ENCODE measurements around the gene DUS1L.
A peak's percentile ranks its signal among the peaks of the same experiment; 100 is the strongest.

Gene DUS1L

GRCh38 chr17:82073446-82073845 is 7.8 kb upstream of the DUS1L start:
- TF ChIP-seq, protein P1, sequence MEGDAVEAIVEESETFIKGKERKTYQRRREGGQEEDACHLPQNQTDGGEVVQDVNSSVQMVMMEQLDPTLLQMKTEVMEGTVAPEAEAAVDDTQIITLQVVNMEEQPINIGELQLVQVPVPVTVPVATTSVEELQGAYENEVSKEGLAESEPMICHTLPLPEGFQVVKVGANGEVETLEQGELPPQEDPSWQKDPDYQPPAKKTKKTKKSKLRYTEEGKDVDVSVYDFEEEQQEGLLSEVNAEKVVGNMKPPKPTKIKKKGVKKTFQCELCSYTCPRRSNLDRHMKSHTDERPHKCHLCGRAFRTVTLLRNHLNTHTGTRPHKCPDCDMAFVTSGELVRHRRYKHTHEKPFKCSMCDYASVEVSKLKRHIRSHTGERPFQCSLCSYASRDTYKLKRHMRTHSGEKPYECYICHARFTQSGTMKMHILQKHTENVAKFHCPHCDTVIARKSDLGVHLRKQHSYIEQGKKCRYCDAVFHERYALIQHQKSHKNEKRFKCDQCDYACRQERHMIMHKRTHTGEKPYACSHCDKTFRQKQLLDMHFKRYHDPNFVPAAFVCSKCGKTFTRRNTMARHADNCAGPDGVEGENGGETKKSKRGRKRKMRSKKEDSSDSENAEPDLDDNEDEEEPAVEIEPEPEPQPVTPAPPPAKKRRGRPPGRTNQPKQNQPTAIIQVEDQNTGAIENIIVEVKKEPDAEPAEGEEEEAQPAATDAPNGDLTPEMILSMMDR (conservative IDR thresholded peaks at IDR 0.05; ENCODE audit: low read depth, low read length), result no peak
- no peak overlapping the region for H3K4me3 ChIP-seq (ENCODE audit: low read depth, low read length)
- no peak for DNase-seq (ENCODE audit: low read depth)

DNA sequence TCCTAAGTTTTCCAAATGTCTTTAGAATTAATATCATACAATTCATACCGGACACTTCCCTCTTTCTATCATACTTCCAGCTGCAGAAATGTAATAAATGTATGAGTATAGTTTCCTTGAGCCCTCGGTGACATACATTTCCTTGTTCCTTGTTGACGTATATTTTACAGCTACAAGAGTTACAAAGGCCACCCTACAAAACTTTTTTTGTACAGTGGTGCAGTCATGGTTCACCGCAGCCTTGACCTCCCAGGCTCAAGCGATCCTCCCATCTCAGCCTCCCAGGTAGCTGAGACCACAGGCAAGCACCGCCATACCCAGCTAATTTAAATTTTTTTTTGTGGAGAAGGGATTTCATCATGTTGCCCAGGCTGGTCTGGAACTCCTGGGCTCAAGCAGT is 7.2 kb upstream of the DUS1L start:
- H3K4me3 ChIP-seq (ENCODE audit: low read depth, low read length), result no peak overlapping the region
- TF ChIP-seq, protein P1 (conservative IDR thresholded peaks at IDR 0.05; ENCODE audit: low read depth, low read length), result no peak
- DNase-seq (ENCODE audit: low read depth), result no peak

DNA sequence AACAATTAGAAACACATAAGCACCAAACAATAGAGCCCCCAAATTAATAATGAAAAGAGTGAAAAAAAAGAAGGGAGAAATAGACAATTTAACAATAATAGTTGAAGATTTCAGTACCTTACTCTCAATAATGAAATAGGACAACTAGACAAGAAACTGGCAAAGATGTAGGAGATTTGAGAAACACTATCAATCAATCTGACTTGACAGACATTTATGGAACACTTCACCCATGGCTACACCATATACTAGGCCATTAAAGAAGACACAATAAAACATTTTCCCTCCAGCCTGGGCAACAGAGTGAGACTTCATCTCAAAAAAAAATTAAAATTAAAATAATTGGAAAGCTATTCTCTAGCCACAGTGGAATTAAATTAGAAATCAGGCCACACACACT is 5.0 kb upstream of the DUS1L start:
- H3K4me3 ChIP-seq (ENCODE audit: low read depth, low read length), result no peak overlapping the region
- TF ChIP-seq, protein P1 (conservative IDR thresholded peaks at IDR 0.05; ENCODE audit: low read depth, low read length), result no peak
- no peak for DNase-seq (ENCODE audit: low read depth)

DNA sequence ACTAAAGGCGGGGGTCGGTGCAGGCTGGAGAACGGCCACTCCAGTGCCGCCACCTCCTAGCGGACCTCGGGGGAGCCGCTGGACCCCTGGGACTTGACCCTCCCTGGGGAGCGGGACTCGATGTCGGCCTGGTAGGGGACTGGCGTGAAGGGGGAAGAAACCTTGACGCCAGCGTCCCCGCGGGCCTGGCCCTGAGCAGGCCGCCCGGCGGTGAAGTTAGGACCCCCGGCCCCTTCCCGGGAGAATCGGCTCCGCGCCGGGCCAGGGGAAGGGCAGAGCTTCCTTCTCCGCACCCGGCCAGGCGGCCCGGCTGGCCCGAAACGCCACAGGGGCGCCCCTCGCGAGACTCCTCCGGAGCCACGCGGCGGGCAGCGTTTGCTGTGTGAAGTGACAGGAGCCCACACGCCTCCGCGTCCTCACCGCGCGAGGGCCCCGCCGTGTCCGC is 389 bp downstream of the DUS1L start:
- TF ChIP-seq, protein P1 (conservative IDR thresholded peaks at IDR 0.05; ENCODE audit: low read depth, low read length), result no peak
- H3K4me3 ChIP-seq (ENCODE audit: low read depth, low read length), result peak overlapping the region; percentile 76
- peak; percentile 39 for DNase-seq (ENCODE audit: low read depth)

- TF ChIP-seq, protein P1 (conservative IDR thresholded peaks at IDR 0.05; ENCODE audit: low read depth, low read length), result no peak
- DNase-seq (ENCODE audit: low read depth), result no peak
- H3K4me3 ChIP-seq (ENCODE audit: low read depth, low read length), result peak overlapping the region; percentile 76
These were observed 991 bp downstream of the DUS1L start for GRCh38 chr17:82064433-82065192.

DNA sequence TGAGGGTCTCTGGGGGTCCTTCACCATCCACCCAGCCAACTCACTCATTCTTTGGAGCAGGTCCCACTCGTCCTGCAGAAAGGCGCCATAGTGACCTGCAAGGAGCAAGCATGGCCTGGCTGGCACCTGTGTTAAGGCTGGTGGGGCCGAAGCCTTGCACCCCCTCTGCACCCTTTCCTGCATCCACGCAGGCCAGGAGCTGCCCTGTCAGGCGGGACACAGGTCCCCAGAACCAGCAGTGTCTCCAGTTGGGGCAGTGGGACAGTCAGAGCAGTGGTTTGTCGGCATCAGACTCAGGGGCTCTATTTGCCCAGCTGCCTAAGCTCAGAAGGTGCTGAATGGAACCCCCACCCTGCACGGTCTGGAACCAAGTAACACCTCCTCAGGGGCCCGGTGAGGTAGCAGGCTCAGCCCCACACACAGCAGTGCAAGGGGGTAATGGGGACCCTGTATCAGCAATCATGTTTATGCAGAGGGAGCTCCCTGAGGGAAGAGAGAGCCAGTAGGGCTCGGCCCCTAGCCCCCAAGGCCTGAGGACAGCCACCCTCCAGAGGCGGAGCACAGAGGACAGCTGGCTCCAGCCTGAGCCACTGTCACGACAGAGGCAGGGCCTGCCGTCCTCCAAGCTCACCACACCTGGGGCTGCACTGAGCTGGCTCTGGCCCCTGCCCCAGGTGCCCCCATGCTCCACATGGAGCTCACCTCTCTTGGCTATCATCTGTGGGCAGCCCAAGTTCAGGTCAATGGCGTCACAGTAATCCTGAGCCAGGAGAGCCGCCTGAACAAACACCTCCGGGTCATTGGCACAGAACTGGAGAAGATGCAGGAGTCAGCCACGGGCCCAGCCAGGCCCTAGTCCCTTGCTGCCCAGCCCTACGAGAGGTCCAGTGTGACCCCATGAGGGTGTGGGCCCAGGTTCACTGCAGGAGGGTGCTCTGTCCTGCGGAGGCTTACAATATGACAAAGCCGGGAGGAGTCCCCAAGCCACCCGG is 1.9 kb downstream of the DUS1L start:
- TF ChIP-seq, protein P1 (conservative IDR thresholded peaks at IDR 0.05; ENCODE audit: low read depth, low read length), result no peak
- DNase-seq (ENCODE audit: low read depth), result no peak
- peak overlapping the region; percentile 76 for H3K4me3 ChIP-seq (ENCODE audit: low read depth, low read length)

Measured in choroid plexus epithelial cell (primary cell).